ENCODE results near the gene LHX3. TPM values are rescaled to one million over a fixed set of nuclear protein-coding genes. Genes with fewer than 3 reads are reported as not detected.

Gene LHX3
- total and polyA plus RNA-seq, 2 donors (not counting 1 experiment from before 2014, with no cell fraction given) = 0.07 to 0.30 TPM

GRCh38 chr9:136252281-136252680 is 47.4 kb upstream of the LHX3 start:
- no peak for TF ChIP-seq CTCF (IDR thresholded peaks at IDR 0.05)
- TF ChIP-seq EZH2 (IDR thresholded peaks at IDR 0.05; ENCODE audit: borderline replicate concordance, insufficient read depth, low read depth, low read length, poor library complexity, severe bottlenecking) = no peak
- no peak overlapping the region for H3K4me3 Mint-ChIP-seq
- H3K9ac ChIP-seq (ENCODE audit: low read length) = no peak overlapping the region
- H3K27me3 Mint-ChIP-seq = no peaks in the 10 kb centered on the region
- no peak overlapping the region for H3K27ac ChIP-seq (ENCODE audit: low read length in 2 of 2)
- ChIA-PET POLR2A (no interaction called here), CTCF (no interaction called here)
- no peaks in the 10 kb centered on the region for H3K79me2 ChIP-seq (ENCODE audit: control insufficient read depth, insufficient read depth, low read length)
- no peak for ATAC-seq (ENCODE audit: low read depth)
- no peaks in the 10 kb centered on the region for H3K4me1 ChIP-seq (ENCODE audit: control insufficient read depth in 2 of 2, insufficient read depth in 2 of 2, low read length in 2 of 2)
- H3K4me2 ChIP-seq (replicated peaks; ENCODE audit: low read depth, low read length, poor library complexity, severe bottlenecking) = no peak overlapping the region
- peaks cover 0 to 5% (median 0%) of the 10 kb centered on the region in 4 experiments for H3K27me3 ChIP-seq (replicated peaks in 1 of 4; ENCODE audit: control extremely low read depth in 1 of 4, control insufficient read depth in 3 of 4, insufficient read depth in 4 of 4, low read length in 3 of 4)
- no peaks in the 10 kb centered on the region for H3K36me3 ChIP-seq (replicated peaks in 1 of 2; ENCODE audit: control extremely low read depth in 1 of 2, control insufficient read depth in 1 of 2, extremely low read depth in 1 of 2, insufficient read depth in 2 of 2, low read length in 1 of 2)
- no peak overlapping the region for H3K27ac Mint-ChIP-seq
- no peak overlapping the region for H3K4me3 ChIP-seq (ENCODE audit: control extremely low read depth in 1 of 5, extremely low read depth in 1 of 5, insufficient read depth in 1 of 5, low read depth in 2 of 5, low read length in 4 of 5)
- no peaks in the 10 kb centered on the region for H3K9me3 ChIP-seq (ENCODE audit: control extremely low read depth in 1 of 3, control insufficient read depth in 2 of 3, insufficient read depth in 1 of 3, low read length in 2 of 3)
- 94% methylated on average over 29 of the region's 29 CpGs for WGBS (ENCODE audit: insufficient coverage)
- H2AFZ ChIP-seq (ENCODE audit: insufficient read depth, low read depth, low read length, poor library complexity, severe bottlenecking) = no peak overlapping the region
- DNase-seq = no peak
- no peaks in the 10 kb centered on the region for H3K9me3 Mint-ChIP-seq (ENCODE audit: insufficient read depth)
- intact Hi-C loops (cut with micrococcal nuclease) = no loop called here
- H3K4me1 Mint-ChIP-seq = no peaks in the 10 kb centered on the region
- no peaks in the 10 kb centered on the region for H4K20me1 ChIP-seq (ENCODE audit: control insufficient read depth, insufficient read depth, low read length, poor library complexity, severe bottlenecking)

GRCh38 chr9:136251264-136252115 is 46.6 kb upstream of the LHX3 start:
- ChIA-PET POLR2A (no interaction called here), CTCF (interaction anchor here (1.4 kb wide), 1 partner anchor 32 kb away, joined by 3 read pairs; no protein-coding TSS in a partner anchor)
- H3K9me3 ChIP-seq (ENCODE audit: control extremely low read depth in 1 of 3, control insufficient read depth in 2 of 3, insufficient read depth in 1 of 3, low read length in 2 of 3) = no peaks in the 10 kb centered on the region
- H3K27me3 Mint-ChIP-seq = no peaks in the 10 kb centered on the region
- ATAC-seq (ENCODE audit: low read depth) = no peak
- no peak for DNase-seq
- H3K36me3 ChIP-seq (replicated peaks in 1 of 2; ENCODE audit: control extremely low read depth in 1 of 2, control insufficient read depth in 1 of 2, extremely low read depth in 1 of 2, insufficient read depth in 2 of 2, low read length in 1 of 2) = no peaks in the 10 kb centered on the region
- WGBS (ENCODE audit: insufficient coverage) = 89% methylated on average over 31 of the region's 50 CpGs
- no peak for TF ChIP-seq CTCF (IDR thresholded peaks at IDR 0.05)
- no peaks in the 10 kb centered on the region for H3K79me2 ChIP-seq (ENCODE audit: control insufficient read depth, insufficient read depth, low read length)
- H3K27me3 ChIP-seq (replicated peaks in 1 of 4; ENCODE audit: control extremely low read depth in 1 of 4, control insufficient read depth in 3 of 4, insufficient read depth in 4 of 4, low read length in 3 of 4) = peaks cover 0 to 5% (median 0%) of the 10 kb centered on the region in 4 experiments
- H3K9me3 Mint-ChIP-seq (ENCODE audit: insufficient read depth) = no peaks in the 10 kb centered on the region
- peaks cover 0 to 2% of the 10 kb centered on the region in 2 donors for H3K4me1 ChIP-seq (ENCODE audit: control insufficient read depth in 2 of 2, insufficient read depth in 2 of 2, low read length in 2 of 2)
- H3K4me1 Mint-ChIP-seq = no peaks in the 10 kb centered on the region
- no peak overlapping the region for H3K9ac ChIP-seq (ENCODE audit: low read length)
- H3K27ac Mint-ChIP-seq = no peak overlapping the region
- H3K4me3 ChIP-seq (ENCODE audit: control extremely low read depth in 1 of 5, extremely low read depth in 1 of 5, insufficient read depth in 1 of 5, low read depth in 2 of 5, low read length in 4 of 5) = no peak overlapping the region
- H3K4me3 Mint-ChIP-seq = no peak overlapping the region
- no peak overlapping the region for H3K4me2 ChIP-seq (replicated peaks; ENCODE audit: low read depth, low read length, poor library complexity, severe bottlenecking)
- no peaks in the 10 kb centered on the region for H4K20me1 ChIP-seq (ENCODE audit: control insufficient read depth, insufficient read depth, low read length, poor library complexity, severe bottlenecking)
- no peak overlapping the region for H2AFZ ChIP-seq (ENCODE audit: insufficient read depth, low read depth, low read length, poor library complexity, severe bottlenecking)
- H3K27ac ChIP-seq (ENCODE audit: low read length in 2 of 2) = no peak overlapping the region
- intact Hi-C loops (cut with micrococcal nuclease) = no loop called here

Data from B cell (primary cell).